GM19238 (cell line): ENCODE results near the gene AGO3.
"Not testable (repeated sequence)": the region's sequence is repeated elsewhere in the genome, so short reads cannot be mapped to it uniquely, and the experiment has no call there.

Source experiments
- DNase-seq: peaks from one replicate; pipeline ENCODE4 v3.0.0; 2011; ENCODE audit warnings: low spot score; ENCODE audit not compliant: insufficient read length

The AGO3 gene

DNA sequence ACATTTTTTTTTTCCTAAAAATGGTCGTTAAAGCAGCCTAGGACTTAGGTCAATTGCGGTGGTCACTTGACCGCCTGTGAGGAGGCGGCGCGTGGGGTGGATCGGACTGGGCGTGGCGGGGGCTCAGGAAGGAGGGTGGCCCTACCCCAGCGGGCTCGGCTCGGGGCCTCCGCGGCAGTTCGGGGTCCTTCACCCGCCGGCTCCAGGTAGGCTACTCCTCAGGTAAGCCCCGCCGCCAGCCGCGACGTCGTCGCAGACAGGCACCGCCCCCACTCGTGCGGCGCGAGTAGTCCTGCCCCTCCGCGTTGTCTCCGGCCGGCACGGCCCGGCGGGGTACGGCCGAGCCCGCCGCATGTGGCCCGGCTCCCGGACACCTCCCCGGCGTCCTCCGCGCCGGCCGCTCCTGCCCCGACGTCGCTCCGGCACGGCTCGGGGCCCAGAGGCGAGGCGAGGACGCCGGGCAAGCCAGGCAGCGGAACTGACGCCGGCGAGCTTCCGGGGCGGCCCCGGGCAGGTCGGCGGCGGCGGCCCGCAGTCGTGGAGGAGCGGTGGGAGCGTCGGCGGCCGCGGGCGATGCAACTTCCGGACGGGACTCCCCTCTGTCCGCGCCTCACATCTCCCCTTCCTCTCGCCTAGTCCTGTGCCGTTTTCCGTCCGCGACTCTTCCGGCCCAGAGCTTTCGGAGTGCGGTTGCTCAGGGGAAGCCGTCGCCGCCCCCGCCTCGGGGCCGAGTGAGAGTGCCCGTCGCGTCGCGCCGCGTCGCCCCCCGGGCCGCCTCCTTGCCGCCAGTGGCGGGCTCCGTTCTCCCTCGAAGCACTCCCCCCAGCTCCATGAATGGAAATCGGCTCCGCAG is at the start of gene AGO3:
AGO3 (plus strand) TSS at position 513 of the 853 bp plus-strand sequence; CDS start at position 835, 322 bp downstream.
- peak; percentile 86 for DNase-seq

DNA sequence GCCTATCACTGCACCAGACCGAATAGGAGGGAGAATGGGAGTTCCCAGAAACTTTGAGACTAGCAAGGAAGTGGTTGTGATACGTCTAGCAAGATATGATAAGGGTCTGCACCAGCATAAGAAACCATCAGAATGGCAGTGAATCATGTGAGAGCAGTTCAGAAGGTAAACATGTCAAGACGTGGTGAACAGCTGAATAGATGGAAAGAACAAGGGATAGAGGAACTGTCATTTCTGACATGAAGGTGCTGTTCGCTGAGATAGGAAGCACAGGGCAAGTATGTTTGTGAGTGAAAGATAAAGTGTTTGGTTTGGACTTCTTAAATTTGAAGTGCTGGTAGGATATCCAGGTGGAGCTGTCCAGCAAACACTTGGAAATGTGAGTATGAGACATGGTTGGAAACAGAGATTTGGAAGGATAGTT is 49.0 kb upstream of the AGO3 start:
- DNase-seq = no peak

GRCh38 chr1:35882586-35882944 is 48.3 kb upstream of the AGO3 start:
- no peak for DNase-seq

GRCh38 chr1:35882945-35883634 is 47.8 kb upstream of the AGO3 start, which contains the start of gene AGO1:
TSS of gene AGO1 (plus strand) at chr1:35883209. CDS start at chr1:35883422, 213 bp downstream.
- DNase-seq = peak; percentile 98

DNA sequence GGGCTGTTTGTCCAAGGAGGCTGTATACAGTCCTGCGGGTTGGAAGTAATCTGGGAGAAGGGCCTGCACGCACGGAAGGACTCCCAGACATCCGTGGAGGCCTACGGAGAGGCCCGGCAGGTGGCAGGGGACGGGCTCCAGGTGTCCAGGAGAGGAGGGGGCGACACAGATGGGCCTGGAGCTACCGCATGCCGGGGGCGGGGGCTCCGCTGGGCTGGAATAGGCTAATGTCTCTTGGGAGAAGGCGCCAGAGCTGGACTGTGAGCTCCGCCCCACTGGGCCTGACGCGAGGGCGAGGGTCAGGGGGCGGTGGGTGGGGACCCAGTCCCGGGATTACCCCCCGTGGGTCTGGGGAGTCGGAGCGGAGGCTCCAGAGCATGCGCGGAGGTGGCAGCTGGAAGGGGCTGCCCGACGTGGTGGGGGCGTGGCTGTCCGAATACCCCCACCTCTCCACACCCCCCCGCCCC is 47.2 kb upstream of the AGO3 start:
- peak; percentile 54 for DNase-seq

- no peak for DNase-seq
Observed at GRCh38 chr1:35884934-35885333, 46.0 kb upstream of the AGO3 start.

DNA sequence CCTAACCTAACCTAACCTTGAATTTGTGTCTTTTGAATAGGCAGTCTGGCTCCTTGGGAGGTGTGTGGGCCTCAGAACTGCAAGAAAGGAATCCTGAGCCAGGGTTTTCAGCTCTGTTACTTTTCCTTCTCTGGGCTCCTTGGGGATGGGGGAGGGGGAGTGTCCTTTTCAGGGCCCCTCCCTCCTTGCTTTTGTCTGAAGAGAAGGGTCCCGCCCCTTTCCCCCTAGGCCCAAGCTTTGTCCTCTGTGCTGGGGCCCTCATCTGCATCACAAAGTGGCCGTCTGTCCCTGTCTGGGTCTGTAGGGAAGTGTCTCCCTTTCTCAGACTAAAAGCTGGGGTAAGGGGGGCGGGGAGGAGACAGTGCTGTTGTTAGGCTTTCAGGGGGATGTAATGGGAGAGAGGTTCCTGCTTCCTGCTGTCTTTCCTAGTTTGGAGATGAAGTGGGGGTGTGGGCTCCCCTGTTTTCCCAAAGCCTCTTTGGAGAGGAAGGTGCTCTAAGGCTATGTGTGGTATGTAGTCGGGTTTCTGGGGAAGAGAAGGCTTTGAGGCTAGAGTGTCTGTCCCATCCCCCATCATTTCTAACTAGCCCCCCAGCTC is 44.8 kb upstream of the AGO3 start:
- DNase-seq = no peak

DNA sequence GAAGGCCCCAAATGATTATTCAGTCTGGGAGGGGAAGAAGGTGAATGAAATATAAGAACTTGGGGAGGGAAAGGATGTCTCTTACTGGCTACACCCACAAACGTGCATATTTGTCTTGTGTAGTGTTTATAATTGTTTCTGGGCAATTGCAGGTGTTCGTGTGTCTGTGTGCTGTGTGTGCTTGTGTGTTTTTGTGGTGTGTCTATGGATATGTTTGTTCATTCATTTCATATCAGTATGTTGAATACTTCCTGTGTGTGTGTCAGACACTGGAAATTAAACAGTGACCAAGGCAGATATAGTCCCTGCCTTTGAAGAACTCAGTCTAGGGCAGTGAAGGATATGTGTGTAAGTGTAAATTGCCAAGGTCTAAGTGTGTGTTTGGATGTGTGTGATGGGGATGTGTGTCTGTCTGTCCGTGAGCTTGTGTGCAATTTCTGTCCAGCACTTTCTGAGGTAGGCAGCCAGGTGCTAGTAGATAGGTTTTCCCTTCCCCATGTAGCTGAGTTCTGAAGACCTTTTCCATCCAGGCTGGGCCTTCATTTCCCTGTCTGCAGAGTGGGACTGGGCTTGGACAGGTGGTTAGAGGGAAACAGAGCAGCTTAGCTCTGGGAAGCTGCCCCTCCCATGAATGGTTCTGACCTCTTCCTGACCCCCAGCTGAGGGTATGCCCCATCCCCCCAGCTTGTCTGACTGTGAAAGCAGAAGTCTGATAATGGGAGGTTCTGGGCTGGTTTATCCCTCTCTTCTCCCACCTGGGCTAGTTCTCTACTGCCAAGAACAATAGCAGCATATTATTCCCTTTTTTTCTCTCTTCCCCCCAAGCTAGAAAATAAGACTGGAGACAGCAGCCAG is 44.1 kb upstream of the AGO3 start:
- peak; percentile 29 for DNase-seq

DNA sequence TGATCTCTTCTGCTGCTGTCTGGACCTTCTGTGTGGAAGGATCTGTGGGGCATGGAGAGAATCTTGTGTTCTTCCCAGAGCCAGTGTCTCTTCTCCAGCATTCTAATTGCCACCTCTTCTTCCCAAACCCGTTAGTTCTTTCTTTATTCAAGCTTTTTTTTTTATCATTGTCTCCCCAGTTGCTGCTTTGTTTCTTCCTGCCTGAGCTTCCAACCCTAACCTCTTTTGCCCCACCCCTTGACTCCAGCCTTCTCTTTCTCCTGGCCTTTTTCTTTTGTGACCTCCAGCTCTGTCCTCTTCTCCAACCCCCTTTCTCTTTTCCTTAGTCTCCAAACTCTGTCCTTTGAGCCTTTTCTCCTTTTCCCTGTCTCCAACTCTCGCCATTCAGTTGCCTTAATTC is 43.4 kb upstream of the AGO3 start:
- DNase-seq = no peak

- no peak for DNase-seq
Observed at GRCh38 chr1:35888255-35888654, 42.6 kb upstream of the AGO3 start.

GRCh38 chr1:35888981-35889380 is 41.9 kb upstream of the AGO3 start:
- not testable (repeated sequence) for DNase-seq

DNA sequence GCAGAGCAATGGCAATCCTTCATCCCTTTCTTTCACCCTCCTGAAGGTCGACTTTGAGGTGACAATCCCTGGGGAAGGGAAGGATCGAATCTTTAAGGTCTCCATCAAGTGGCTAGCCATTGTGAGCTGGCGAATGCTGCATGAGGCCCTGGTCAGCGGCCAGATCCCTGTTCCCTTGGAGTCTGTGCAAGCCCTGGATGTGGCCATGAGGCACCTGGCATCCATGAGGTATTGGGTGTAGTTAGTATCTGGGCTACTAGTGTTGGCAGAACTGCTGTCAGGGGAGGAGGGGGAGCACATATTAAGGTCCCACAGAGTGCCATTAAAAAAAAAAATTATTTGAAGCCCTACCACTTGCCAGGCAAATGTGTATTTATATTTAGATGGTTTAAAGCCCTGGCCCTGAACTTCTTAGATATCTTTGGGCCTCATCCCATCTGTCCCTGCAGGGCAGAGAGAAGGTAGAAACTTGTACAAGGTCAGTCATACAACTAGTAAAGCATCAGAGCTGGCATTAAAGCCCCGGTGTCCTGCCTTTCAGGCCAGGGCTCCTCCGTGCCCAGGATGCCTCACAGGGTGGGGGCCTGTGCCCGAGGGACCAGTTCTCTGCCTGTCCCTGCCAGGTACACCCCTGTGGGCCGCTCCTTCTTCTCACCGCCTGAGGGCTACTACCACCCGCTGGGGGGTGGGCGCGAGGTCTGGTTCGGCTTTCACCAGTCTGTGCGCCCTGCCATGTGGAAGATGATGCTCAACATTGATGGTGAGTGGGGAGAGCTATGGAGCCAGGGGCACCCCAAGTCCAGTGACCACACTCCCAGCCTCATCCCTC is 37.6 kb upstream of the AGO3 start:
- DNase-seq = no peak

GRCh38 chr1:35894183-35894582 is 36.7 kb upstream of the AGO3 start:
- no peak for DNase-seq

DNA sequence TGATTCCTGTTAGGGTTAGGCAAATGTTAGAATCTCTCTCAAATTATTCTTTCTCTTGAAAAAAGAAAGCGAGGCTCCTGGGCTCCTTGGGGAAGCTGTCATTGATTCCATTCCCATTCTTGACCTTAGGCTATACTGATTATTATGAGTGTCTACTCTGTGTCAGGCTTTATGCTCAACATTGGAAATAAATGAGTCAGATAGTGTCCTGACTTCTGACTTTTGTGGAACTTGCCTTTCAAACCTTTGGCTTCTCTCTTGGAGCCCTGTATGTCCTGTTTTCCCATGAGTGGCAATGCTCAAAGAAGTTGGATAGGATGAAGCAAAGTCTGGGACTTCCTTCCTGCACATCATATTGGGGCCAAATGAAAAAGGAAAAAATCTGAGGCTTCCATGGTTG is 36.2 kb upstream of the AGO3 start:
- no peak for DNase-seq

GRCh38 chr1:35899941-35900340 is 31.0 kb upstream of the AGO3 start:
- no peak for DNase-seq

DNA sequence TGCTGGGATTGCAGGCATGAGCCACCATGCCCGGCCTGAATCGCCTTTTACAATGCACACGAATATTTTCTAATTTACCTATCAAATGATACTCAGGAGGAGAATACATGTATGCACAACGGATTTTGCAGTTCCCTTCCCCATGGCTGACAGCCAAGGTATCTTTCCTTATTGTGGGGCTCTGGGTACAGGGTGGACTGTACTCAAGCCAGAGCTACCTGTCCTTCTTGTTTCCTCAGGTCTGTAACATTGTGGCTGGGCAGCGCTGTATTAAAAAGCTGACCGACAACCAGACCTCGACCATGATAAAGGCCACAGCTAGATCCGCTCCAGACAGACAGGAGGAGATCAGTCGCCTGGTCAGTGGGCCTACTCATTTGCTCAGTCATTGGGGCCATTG is 29.7 kb upstream of the AGO3 start:
- DNase-seq = no peak

DNA sequence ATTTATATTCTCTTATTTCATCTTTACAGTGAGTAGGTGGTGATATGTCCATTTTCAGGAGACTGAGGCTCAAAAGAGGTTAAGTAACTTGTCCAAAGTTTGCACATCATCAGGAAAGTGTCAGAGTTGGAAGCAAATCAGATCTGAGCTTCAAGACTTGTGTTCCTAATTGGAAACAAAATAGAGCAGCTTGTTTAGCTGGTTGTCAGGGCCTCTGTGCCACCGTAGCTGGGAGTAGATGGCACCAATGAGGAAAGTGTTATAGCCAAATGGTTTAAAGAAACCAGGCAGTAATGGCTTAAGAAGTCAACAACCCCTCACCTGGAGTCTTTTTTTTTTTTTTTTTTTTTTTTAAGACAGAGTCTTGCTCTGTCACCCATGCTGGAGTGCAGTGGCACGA is 28.2 kb upstream of the AGO3 start:
- DNase-seq = no peak

DNA sequence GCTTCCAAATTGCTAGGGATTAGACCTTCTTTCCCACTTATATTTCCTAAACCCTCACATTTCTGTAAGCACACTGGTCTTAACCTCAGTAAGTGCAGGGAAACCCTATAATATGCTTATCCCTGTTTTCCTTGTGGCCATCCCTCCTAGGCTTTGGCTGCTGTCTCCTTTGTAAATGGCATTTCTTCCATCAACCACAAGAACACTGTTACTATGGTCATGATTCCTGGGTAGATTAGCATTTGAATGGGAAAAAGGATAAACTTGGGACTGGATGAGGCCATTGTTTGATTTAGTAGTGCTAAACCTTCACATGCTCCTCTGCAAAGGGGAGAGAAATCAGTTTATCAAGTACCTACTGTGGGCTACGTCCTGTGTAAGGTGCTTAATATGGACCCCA is 16.2 kb upstream of the AGO3 start:
- DNase-seq = no peak

GRCh38 chr1:35915693-35916092 is 15.2 kb upstream of the AGO3 start:
- DNase-seq = no peak

DNA sequence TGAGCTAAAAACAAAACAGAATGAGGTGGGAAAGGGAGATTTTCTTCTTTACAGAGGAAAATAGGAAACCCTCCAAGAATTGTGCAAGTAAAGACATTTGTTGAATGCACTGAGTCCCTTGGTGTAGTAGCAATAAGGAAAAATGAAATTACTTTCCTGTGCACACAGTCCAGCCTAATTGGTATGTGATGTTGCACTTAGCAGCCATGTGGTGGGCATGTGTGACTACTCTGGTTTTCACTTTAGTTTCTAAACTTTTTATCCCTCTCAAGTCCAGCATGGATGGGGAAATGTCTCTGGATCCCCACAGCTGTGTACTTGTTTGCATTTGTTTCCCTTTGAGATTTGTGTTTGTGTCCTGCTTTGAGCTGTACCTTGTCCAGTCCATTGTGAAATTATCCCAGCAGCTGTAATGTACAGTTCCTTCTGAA is 7.1 kb upstream of the AGO3 start:
- DNase-seq = no peak
